ENCODE results near the gene PDE2A. TPM values are rescaled to one million over a fixed set of nuclear protein-coding genes. Genes with fewer than 3 reads are reported as not detected.
A peak's percentile ranks its signal among the peaks of the same experiment; 100 is the strongest.

PDE2A gene
- total and polyA plus RNA-seq, 2 donors (not counting 3 experiments of a cell fraction or from before 2014, with no cell fraction given): 14.8 to 16.8 TPM

DNA sequence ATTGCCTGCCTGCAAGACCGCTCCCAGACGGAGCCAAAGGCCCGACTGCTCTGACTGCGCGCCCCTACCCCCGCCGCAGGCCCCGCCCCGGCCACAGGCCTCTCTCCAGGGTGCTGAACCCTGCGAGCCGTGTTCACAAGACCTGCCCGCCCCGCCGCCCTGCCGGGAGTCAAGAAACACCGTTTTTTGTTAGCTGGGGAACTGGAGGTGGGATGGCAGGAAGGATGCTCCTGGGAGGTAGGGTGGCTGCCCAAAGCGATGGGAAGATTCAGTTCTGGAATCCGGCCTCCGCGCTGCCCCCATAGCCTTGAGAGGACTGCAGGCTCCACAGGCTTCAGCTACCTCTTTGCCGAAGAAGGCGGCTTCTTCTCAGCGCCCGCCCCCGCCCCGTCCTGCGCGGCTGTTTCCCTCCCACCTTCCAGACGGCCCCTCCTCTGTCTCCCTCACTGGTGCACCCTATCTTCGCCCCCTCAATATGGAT is 2.7 kb upstream of the PDE2A start:
- no peaks in the 10 kb centered on the region for H3K36me3 ChIP-seq (ENCODE audit: control insufficient read depth in 2 of 2, extremely low read depth in 1 of 2, insufficient read depth in 2 of 2, low read length in 2 of 2)
- no peaks in the 10 kb centered on the region for H4K20me1 ChIP-seq (replicated peaks; ENCODE audit: control insufficient read depth, extremely low read depth, insufficient read depth, low read length)
- intact Hi-C loops (cut with micrococcal nuclease) (no loop called here), dilution Hi-C loops (cut with MboI; ENCODE audit: extremely low pct_ligation_motif_present, low sequenced_read_pairs) (no loop called here)
- H3K4me3 ChIP-seq (replicated peaks in 1 of 3; ENCODE audit: insufficient read depth in 1 of 3, low read depth in 1 of 3, low read length in 3 of 3): no peak overlapping the region
- CTCF ChIA-PET: interaction anchor here (1.1 to 13.1 kb wide), 6 partner anchors 9 to 206 kb away, joined by 3 to 339 read pairs (median 8); no protein-coding TSS in a partner anchor
- H2AFZ ChIP-seq (ENCODE audit: low read depth, low read length): no peak overlapping the region
- H3K27me3 ChIP-seq (ENCODE audit: control insufficient read depth in 2 of 2, insufficient read depth in 2 of 2, low read length in 2 of 2): peaks cover 35 to 45% of the 10 kb centered on the region in 2 experiments
- no peak overlapping the region for H3K27ac ChIP-seq (ENCODE audit: insufficient read depth, low read depth, low read length)
- POLR2A ChIA-PET: no interaction called here
- no peak overlapping the region for H3K9ac ChIP-seq (replicated peaks; ENCODE audit: extremely low read depth, insufficient read depth, low read length)
- FAIRE-seq: peak; percentile 63
- no peak overlapping the region for H3K4me2 ChIP-seq (ENCODE audit: insufficient read depth, low read length)
- no peaks in the 10 kb centered on the region for H3K9me3 ChIP-seq (replicated peaks; ENCODE audit: control insufficient read depth, insufficient read depth, low read length)
- no TSS peak for BruUV-seq (replicated peaks)
- H3K9me1 ChIP-seq (replicated peaks; ENCODE audit: control insufficient read depth, extremely low read depth, insufficient read depth, low read length): no peaks in the 10 kb centered on the region
- peak; percentile 58 for DNase-seq (ENCODE audit: low read depth, low spot score)
- TF ChIP-seq FOS (IDR thresholded peaks at IDR 0.05; ENCODE audit: borderline replicate concordance, insufficient read depth, low read length) (no peak), EZH2 (IDR thresholded peaks at IDR 0.05; ENCODE audit: borderline replicate concordance, low read depth, low read length, severe bottlenecking) (peak; percentile 55)
- H3K79me2 ChIP-seq (ENCODE audit: control insufficient read depth, insufficient read depth, low read length): no peaks in the 10 kb centered on the region
- H3K4me1 ChIP-seq (ENCODE audit: control insufficient read depth, extremely low read depth, insufficient read depth, low read length): no peaks in the 10 kb centered on the region

DNA sequence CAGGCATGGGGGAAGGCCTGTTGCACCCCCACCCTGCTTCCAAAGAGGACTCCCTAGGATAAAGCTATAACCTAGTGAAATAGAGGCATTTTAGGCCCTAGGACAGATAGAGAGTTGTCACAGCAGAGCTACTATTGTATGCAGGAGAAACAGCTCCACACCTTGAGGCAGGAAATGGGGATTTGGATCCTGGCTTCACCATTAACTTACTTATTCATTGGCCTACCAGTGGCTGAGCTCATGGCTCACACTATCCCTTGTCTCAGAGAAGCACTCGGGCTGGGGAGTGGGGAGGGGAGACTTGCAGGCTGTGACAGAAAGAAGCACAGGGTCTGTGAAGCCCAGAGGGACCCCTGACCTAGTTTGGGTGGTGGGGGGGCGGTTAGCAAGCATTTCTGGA is 999 bp upstream of the PDE2A start:
- Histone ChIP-seq H3K36me3 (ENCODE audit: control insufficient read depth in 2 of 2, extremely low read depth in 1 of 2, insufficient read depth in 2 of 2, low read length in 2 of 2) (no peaks in the 10 kb centered on the region), H3K4me1 (ENCODE audit: control insufficient read depth, extremely low read depth, insufficient read depth, low read length) (no peaks in the 10 kb centered on the region), H3K4me3 (replicated peaks in 1 of 3; ENCODE audit: insufficient read depth in 1 of 3, low read depth in 1 of 3, low read length in 3 of 3) (no peak overlapping the region), H3K4me2 (ENCODE audit: insufficient read depth, low read length) (no peak overlapping the region), H3K79me2 (ENCODE audit: control insufficient read depth, insufficient read depth, low read length) (no peaks in the 10 kb centered on the region), H2AFZ (ENCODE audit: low read depth, low read length) (no peak overlapping the region), H3K27me3 (ENCODE audit: control insufficient read depth in 2 of 2, insufficient read depth in 2 of 2, low read length in 2 of 2) (peaks cover 37 to 45% of the 10 kb centered on the region in 2 experiments), H3K9me1 (replicated peaks; ENCODE audit: control insufficient read depth, extremely low read depth, insufficient read depth, low read length) (no peaks in the 10 kb centered on the region), H3K9ac (replicated peaks; ENCODE audit: extremely low read depth, insufficient read depth, low read length) (no peak overlapping the region), H3K9me3 (replicated peaks; ENCODE audit: control insufficient read depth, insufficient read depth, low read length) (no peaks in the 10 kb centered on the region), H4K20me1 (replicated peaks; ENCODE audit: control insufficient read depth, extremely low read depth, insufficient read depth, low read length) (no peaks in the 10 kb centered on the region), H3K27ac (ENCODE audit: insufficient read depth, low read depth, low read length) (no peak overlapping the region)
- no peak for FAIRE-seq
- ChIA-PET POLR2A (no interaction called here), CTCF (interaction anchor here (1.0 to 13.1 kb wide), 7 partner anchors 8 to 204 kb away, joined by 3 to 339 read pairs (median 8); no protein-coding TSS in a partner anchor)
- intact Hi-C loops (cut with micrococcal nuclease): no loop called here
- no TSS peak for BruUV-seq (replicated peaks)
- dilution Hi-C loops (cut with MboI; ENCODE audit: extremely low pct_ligation_motif_present, low sequenced_read_pairs): no loop called here
- no peak for DNase-seq (ENCODE audit: low read depth, low spot score)
- TF ChIP-seq EZH2 (IDR thresholded peaks at IDR 0.05; ENCODE audit: borderline replicate concordance, low read depth, low read length, severe bottlenecking) (no peak), JUN (IDR thresholded peaks at IDR 0.05; ENCODE audit: borderline replicate concordance, insufficient read depth, insufficient read length, low read depth) (no peak), FOS (IDR thresholded peaks at IDR 0.05; ENCODE audit: borderline replicate concordance, insufficient read depth, low read length) (no peak), POLR2A (IDR thresholded peaks at IDR 0.05; ENCODE audit: low read depth, low read length) (no peak), POLR2AphosphoS5 (IDR thresholded peaks at IDR 0.05; ENCODE audit: insufficient read depth, low read depth, low read length) (no peak), GATA2 (IDR thresholded peaks at IDR 0.05; ENCODE audit: insufficient read depth, insufficient read length, low read depth, low read length) (no peak), MYC (IDR thresholded peaks at IDR 0.05; ENCODE audit: low read depth, low read length) (no peak)
- TF ChIP-seq, protein P1, sequence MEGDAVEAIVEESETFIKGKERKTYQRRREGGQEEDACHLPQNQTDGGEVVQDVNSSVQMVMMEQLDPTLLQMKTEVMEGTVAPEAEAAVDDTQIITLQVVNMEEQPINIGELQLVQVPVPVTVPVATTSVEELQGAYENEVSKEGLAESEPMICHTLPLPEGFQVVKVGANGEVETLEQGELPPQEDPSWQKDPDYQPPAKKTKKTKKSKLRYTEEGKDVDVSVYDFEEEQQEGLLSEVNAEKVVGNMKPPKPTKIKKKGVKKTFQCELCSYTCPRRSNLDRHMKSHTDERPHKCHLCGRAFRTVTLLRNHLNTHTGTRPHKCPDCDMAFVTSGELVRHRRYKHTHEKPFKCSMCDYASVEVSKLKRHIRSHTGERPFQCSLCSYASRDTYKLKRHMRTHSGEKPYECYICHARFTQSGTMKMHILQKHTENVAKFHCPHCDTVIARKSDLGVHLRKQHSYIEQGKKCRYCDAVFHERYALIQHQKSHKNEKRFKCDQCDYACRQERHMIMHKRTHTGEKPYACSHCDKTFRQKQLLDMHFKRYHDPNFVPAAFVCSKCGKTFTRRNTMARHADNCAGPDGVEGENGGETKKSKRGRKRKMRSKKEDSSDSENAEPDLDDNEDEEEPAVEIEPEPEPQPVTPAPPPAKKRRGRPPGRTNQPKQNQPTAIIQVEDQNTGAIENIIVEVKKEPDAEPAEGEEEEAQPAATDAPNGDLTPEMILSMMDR (IDR thresholded peaks at IDR 0.05; ENCODE audit: extremely low read depth in 1 of 2, insufficient read depth in 1 of 2, low read depth in 1 of 2, low read length in 2 of 2): no peak
- TF ChIP-seq, protein P2, sequence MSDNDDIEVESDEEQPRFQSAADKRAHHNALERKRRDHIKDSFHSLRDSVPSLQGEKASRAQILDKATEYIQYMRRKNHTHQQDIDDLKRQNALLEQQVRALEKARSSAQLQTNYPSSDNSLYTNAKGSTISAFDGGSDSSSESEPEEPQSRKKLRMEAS (IDR thresholded peaks at IDR 0.05; ENCODE audit: insufficient read depth, insufficient read length): no peak

All from endothelial cell of umbilical vein (primary cell).